Measurements from ENCODE around the gene KASH5. TPM values are rescaled to one million over a fixed set of nuclear protein-coding genes. Genes with fewer than 3 reads are reported as not detected.

Gene KASH5
- total RNA-seq, 2 experiments from 2014 or later, result 2.3 to 2.6 TPM

- no peaks in the 10 kb centered on the region for H3K9me3 Mint-ChIP-seq
- intact Hi-C loops (cut with micrococcal nuclease), result no loop called here
- peaks cover 83% of the 10 kb centered on the region for H3K27me3 Mint-ChIP-seq
- peak; percentile 80 for DNase-seq
- ChIA-PET CTCF (interaction anchor here (0.6 to 1.7 kb wide), 6 partner anchors 14 to 170 kb away, joined by 3 to 7 read pairs (median 4); partner anchors contain the start of gene PTH2), POLR2A (no interaction called here)
- peaks cover 23% of the 10 kb centered on the region for H3K4me1 Mint-ChIP-seq (ENCODE audit: low read depth)
- no peak overlapping the region for H3K4me3 Mint-ChIP-seq
- H3K36me3 Mint-ChIP-seq, result no peaks in the 10 kb centered on the region
- H3K27ac Mint-ChIP-seq, result no peak overlapping the region
Measured at GRCh38 chr19:49436381-49437017, 48.5 kb downstream of the KASH5 start.

DNA sequence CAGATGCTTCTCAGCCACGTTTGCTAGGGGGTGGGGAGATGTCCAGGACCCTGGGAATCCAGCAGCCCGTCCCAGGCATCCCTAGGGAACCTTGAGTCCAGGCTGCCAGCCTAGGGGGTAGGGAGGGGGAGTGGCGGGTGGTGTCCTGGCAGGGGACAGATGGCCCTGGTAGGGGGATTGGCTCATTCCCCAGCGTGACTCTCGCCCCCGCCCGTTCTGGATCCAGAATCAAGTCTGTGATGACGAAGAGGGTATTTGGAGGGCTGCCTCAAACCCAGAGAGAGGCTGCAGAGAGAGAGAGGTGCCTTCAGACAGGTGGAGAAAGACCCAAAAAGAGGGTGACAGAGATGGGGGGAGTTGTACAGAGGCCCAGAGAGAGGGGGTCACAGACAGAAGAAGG lies 49.2 kb downstream of the KASH5 start:
- no peaks in the 10 kb centered on the region for H3K36me3 Mint-ChIP-seq
- no peak overlapping the region for H3K27ac Mint-ChIP-seq
- H3K4me1 Mint-ChIP-seq (ENCODE audit: low read depth), result peaks cover 27% of the 10 kb centered on the region
- H3K4me3 Mint-ChIP-seq, result no peak overlapping the region
- ChIA-PET CTCF (interaction anchor here (1.2 kb wide), 1 partner anchor 33 kb away, joined by 5 read pairs; no protein-coding TSS in a partner anchor), POLR2A (no interaction called here)
- no peaks in the 10 kb centered on the region for H3K9me3 Mint-ChIP-seq
- peaks cover 86% of the 10 kb centered on the region for H3K27me3 Mint-ChIP-seq
- intact Hi-C loops (cut with micrococcal nuclease), result no loop called here
- DNase-seq, result no peak

- ChIA-PET POLR2A (no interaction called here), CTCF (no interaction called here)
- DNase-seq, result no peak
- H3K27me3 Mint-ChIP-seq, result peaks cover 82% of the 10 kb centered on the region
- intact Hi-C loops (cut with micrococcal nuclease), result no loop called here
- H3K4me1 Mint-ChIP-seq (ENCODE audit: low read depth), result peaks cover 26% of the 10 kb centered on the region
- no peaks in the 10 kb centered on the region for H3K36me3 Mint-ChIP-seq
- no peaks in the 10 kb centered on the region for H3K9me3 Mint-ChIP-seq
- H3K4me3 Mint-ChIP-seq, result no peak overlapping the region
- no peak overlapping the region for H3K27ac Mint-ChIP-seq
Measured at GRCh38 chr19:49438261-49438660, 50.2 kb downstream of the KASH5 start.

DNA sequence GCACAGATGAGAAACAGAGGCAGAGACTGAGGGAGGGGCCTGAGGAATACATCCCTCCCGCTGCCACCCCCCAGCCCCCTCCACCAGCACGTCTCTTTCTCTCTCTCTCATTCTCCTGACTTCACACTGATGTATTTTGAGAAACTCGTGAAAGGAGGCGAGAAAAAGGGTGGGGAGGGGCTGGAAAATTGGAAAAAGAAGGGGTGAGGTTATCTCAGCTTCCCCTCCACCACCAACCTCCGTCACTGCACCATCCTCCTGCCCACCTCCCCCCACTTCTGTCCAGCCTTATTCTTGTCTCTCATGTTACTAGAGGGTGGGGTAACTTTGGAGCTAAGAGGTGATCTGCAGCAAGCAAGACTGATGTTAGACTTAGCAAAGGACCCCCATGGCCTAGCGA lies 51.8 kb downstream of the KASH5 start:
- H3K36me3 Mint-ChIP-seq, result no peaks in the 10 kb centered on the region
- no peak overlapping the region for H3K4me3 Mint-ChIP-seq
- DNase-seq, result no peak
- H3K9me3 Mint-ChIP-seq, result no peaks in the 10 kb centered on the region
- H3K27ac Mint-ChIP-seq, result no peak overlapping the region
- peaks cover 72% of the 10 kb centered on the region for H3K27me3 Mint-ChIP-seq
- ChIA-PET POLR2A (interaction anchor here (0.6 to 1.0 kb wide), 2 partner anchors 17 to 48 kb away, joined by 3 to 4 read pairs; no protein-coding TSS in a partner anchor), CTCF (interaction anchor here (1.1 to 1.4 kb wide), 3 partner anchors 18 to 48 kb away, joined by 3 read pairs; no protein-coding TSS in a partner anchor)
- peaks cover 29% of the 10 kb centered on the region for H3K4me1 Mint-ChIP-seq (ENCODE audit: low read depth)
- intact Hi-C loops (cut with micrococcal nuclease), result no loop called here

GRCh38 chr19:49440439-49441209 lies 52.6 kb downstream of the KASH5 start:
- peaks cover 64% of the 10 kb centered on the region for H3K27me3 Mint-ChIP-seq
- no peak overlapping the region for H3K4me3 Mint-ChIP-seq
- H3K36me3 Mint-ChIP-seq, result no peaks in the 10 kb centered on the region
- POLR2A ChIA-PET, result interaction anchor here (1.0 kb wide), 1 partner anchor 48 kb away, joined by 3 read pairs; no protein-coding TSS in a partner anchor
- no peak overlapping the region for H3K27ac Mint-ChIP-seq
- no peak for DNase-seq
- no peaks in the 10 kb centered on the region for H3K9me3 Mint-ChIP-seq
- intact Hi-C loops (cut with micrococcal nuclease), result no loop called here
- H3K4me1 Mint-ChIP-seq (ENCODE audit: low read depth), result peaks cover 34% of the 10 kb centered on the region
- CTCF ChIA-PET, result interaction anchor here (1.1 to 1.8 kb wide), 4 partner anchors 11 to 49 kb away, joined by 3 to 4 read pairs (median 3); no protein-coding TSS in a partner anchor

DNA sequence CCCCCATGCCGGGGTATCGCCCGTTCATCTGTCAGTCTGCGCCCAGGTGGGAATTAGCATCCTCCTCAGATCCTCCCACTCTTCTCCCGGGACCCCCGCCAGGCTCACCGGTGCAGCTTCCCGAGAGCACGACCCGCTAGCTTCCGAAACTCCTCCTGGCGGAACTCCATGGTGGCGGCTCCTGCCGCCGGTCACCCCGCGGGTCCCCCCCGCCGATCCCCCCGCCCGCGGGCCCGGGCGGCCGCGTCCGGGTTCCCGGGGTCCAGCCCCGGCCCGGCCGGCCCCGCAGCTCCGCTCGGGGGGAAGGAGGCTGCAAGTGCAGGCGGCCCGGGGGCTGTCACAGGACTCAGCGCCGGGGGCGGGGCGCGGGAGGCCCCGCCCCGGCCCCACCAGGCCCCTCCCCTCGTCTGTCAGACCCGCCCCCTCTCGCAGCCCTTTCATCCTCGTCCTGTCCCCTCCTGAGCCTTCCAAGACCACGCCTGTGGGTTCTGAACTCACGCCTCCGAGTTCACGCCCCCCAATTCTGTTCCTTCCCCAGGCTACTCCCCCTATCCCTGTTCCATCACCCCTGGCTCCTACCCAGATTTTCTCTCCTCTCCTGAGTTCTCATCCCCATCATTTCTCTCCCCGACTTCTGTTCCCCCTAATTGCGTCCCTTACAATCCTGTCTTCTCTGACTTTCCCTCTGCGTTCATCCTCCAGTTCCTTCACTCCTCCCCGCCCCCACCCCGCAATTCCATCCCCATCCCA lies 53.3 kb downstream of the KASH5 start, which contains the start of gene SLC17A7:
Gene SLC17A7 (minus strand): TSS at position 318 of the 750 bp plus-strand sequence. CDS start 148 bp downstream, at position 170.
- Mint-ChIP-seq H3K9me3 (no peaks in the 10 kb centered on the region), H3K27me3 (peaks cover 56% of the 10 kb centered on the region), H3K4me3 (peak within 1 kb of the TSS; percentile 74), H3K27ac (peak within 1 kb of the TSS; percentile 21), H3K4me1 (ENCODE audit: low read depth) (peaks cover 29% of the 10 kb centered on the region), H3K36me3 (peaks cover 3% of the 10 kb centered on the region)
- peak; percentile 67 for DNase-seq
- intact Hi-C loops (cut with micrococcal nuclease), result no loop called here
- POLR2A ChIA-PET, result no interaction called here
- CTCF ChIA-PET, result interaction anchor here (0.8 to 4.0 kb wide), 4 partner anchors 11 to 174 kb away, joined by 3 to 48 read pairs (median 4); no protein-coding TSS in a partner anchor

DNA sequence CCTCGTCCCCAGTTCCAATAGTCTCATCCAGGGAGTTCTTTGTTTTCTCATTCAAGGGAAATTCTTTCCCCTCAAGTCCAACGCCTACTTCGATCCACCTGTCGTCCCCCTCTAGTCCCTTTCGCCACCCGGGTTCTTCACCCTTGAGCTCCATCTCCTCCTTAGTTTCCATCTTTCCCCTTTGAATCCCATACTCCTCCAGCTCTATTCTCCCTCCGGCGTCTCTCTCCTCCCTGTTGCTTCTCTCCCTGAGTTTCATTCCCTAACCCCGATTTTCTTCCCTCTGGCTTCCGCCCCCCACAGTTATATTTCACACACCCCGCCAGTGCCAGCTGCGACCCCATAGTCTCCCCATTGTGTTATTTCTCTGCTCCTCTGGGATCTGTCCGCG lies 53.9 kb downstream of the KASH5 start:
- no peak for DNase-seq
- peaks cover 28% of the 10 kb centered on the region for H3K4me1 Mint-ChIP-seq (ENCODE audit: low read depth)
- intact Hi-C loops (cut with micrococcal nuclease), result loop anchor here (2.0 kb wide), 2 partner anchors 29 to 175 kb away; no protein-coding TSS in a partner anchor
- peaks cover 8% of the 10 kb centered on the region for H3K36me3 Mint-ChIP-seq
- H3K27me3 Mint-ChIP-seq, result peaks cover 51% of the 10 kb centered on the region
- H3K27ac Mint-ChIP-seq, result peak overlapping the region; percentile 21
- peak overlapping the region; percentile 74 for H3K4me3 Mint-ChIP-seq
- CTCF ChIA-PET, result interaction anchor here (0.8 to 4.0 kb wide), 5 partner anchors 12 to 174 kb away, joined by 3 to 48 read pairs (median 4); no protein-coding TSS in a partner anchor
- H3K9me3 Mint-ChIP-seq, result no peaks in the 10 kb centered on the region
- POLR2A ChIA-PET, result no interaction called here

DNA sequence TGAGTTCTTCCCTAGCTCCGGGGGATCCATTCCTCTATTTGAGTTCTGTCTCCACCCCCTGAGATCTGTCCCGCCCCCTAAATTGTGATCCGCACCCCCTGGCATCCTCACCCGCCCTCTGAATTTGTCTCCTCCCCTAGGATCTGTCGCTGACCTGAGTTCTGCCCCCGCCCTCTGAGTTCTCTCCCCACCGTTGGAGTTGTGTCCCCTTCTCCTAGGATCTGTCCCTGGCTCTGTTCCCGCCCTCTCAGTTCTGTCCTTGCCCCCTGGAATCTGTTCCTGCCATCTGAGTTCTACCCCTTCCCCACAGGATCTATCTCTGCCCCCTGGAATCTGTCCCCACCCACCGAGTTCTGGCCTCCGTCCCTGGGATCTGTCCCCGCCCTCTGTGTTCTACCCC lies 54.3 kb downstream of the KASH5 start:
- DNase-seq, result peak; percentile 42
- Mint-ChIP-seq H3K9me3 (no peaks in the 10 kb centered on the region), H3K4me1 (ENCODE audit: low read depth) (peaks cover 28% of the 10 kb centered on the region), H3K36me3 (peaks cover 9% of the 10 kb centered on the region), H3K4me3 (peak overlapping the region; percentile 74), H3K27me3 (peaks cover 48% of the 10 kb centered on the region), H3K27ac (no peak overlapping the region)
- POLR2A ChIA-PET, result no interaction called here
- CTCF ChIA-PET, result interaction anchor here (0.5 to 4.0 kb wide), 11 partner anchors 10 to 175 kb away, joined by 3 to 48 read pairs (median 4); partner anchors contain the start of gene PIH1D1
- intact Hi-C loops (cut with micrococcal nuclease), result loop anchor here (2.0 kb wide), 2 partner anchors 28 to 176 kb away; no protein-coding TSS in a partner anchor

DNA sequence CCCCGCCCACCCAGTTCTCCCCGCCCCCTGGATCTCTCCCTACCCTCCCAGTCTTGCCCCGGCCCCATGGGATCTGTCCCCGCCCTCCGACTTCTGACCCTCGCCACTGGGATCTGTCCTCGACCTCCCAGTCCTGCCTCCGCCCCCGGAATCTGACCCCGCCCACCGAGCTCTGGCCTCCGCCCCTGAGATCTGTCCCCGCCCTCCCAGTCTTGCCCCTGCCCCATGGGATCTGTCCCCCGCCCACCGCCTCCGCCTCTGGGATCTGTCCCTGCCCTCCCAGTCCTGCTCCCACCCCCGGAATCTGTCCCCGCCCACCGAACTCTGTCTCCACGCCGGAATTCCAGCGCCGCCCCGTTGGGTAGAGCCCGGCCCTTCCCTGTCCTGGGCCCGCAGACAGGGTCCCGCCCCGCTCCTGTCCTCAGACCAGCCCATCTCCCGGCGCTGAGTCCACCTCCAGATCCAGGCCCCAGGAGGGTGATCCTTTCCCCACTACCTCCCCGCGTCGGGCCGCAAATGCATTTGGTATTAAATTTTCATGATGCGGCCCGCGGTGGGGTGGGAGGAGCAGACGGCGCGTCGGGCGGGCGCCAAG lies 54.8 kb downstream of the KASH5 start:
- H3K4me3 Mint-ChIP-seq, result peak overlapping the region; percentile 74
- peaks cover 12% of the 10 kb centered on the region for H3K36me3 Mint-ChIP-seq
- POLR2A ChIA-PET, result no interaction called here
- peak; percentile 83 for DNase-seq
- intact Hi-C loops (cut with micrococcal nuclease), result loop anchor here (1.0 to 2.0 kb wide), 5 partner anchors 10 to 217 kb away; partner anchors contain the start of gene ALDH16A1
- H3K4me1 Mint-ChIP-seq (ENCODE audit: low read depth), result peaks cover 28% of the 10 kb centered on the region
- CTCF ChIA-PET, result interaction anchor here (0.5 to 4.0 kb wide), 10 partner anchors 9 to 259 kb away, joined by 3 to 48 read pairs (median 4); partner anchors contain the start of gene PIH1D1
- H3K27ac Mint-ChIP-seq, result no peak overlapping the region
- H3K9me3 Mint-ChIP-seq, result no peaks in the 10 kb centered on the region
- H3K27me3 Mint-ChIP-seq, result peaks cover 43% of the 10 kb centered on the region

DNA sequence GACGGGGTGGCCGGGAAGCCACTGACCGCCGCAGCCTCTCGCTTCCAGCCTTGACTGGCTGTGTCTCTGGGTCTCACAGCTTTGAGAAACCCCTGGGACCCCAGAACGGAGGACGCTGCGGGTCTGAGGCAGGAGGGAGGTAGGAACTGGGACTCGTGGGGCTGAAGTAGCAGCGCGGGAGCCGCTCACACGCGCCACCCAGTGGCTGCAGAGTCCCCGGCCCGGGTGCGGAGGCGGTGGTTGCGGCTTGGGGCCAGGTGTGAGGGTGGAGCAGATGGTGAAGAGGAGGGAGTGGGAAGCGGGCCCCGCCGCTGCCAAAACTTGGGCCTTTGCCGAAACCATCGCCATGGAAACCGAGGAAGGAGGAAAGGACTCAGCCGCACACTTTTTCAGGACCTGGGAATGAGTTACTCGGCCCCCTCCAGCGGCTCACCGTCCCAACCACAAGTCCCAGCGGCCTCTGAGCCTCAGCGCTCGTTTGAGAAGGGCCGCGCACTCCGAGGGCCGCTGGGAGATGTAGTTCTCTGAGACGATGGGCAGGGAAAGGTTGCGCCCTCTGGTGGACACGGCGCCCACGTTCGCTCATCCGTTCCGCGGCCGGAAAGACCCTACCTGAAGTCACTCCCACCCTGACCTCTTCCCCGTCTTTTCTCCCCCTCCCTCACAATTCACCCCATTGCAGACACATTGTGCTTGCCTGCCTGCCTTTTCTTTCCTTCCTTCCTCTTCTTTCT lies 55.5 kb downstream of the KASH5 start:
- H3K36me3 Mint-ChIP-seq, result peaks cover 17% of the 10 kb centered on the region
- peak overlapping the region; percentile 74 for H3K4me3 Mint-ChIP-seq
- no peaks in the 10 kb centered on the region for H3K9me3 Mint-ChIP-seq
- H3K27me3 Mint-ChIP-seq, result peaks cover 36% of the 10 kb centered on the region
- ChIA-PET CTCF (interaction anchor here (1.0 to 4.0 kb wide), 9 partner anchors 8 to 260 kb away, joined by 3 to 48 read pairs (median 4); partner anchors contain the start of gene PIH1D1), POLR2A (interaction anchor here (0.9 kb wide), 1 partner anchor 27 kb away, joined by 3 read pairs; no protein-coding TSS in a partner anchor)
- H3K4me1 Mint-ChIP-seq (ENCODE audit: low read depth), result peaks cover 33% of the 10 kb centered on the region
- H3K27ac Mint-ChIP-seq, result peak overlapping the region; percentile 82
- intact Hi-C loops (cut with micrococcal nuclease), result loop anchor here (1.0 to 2.0 kb wide), 5 partner anchors 10 to 217 kb away; partner anchors contain the start of gene ALDH16A1
- peak; percentile 96 for DNase-seq
